ENCODE results near the gene AMIGO1.

Gene AMIGO1

GRCh38 chr1:109501644-109502363, 7.7 kb downstream of the AMIGO1 start:
- DNase-seq = no peak

GRCh38 chr1:109500941-109501381, 8.6 kb downstream of the AMIGO1 start:
- DNase-seq = no peak

DNA sequence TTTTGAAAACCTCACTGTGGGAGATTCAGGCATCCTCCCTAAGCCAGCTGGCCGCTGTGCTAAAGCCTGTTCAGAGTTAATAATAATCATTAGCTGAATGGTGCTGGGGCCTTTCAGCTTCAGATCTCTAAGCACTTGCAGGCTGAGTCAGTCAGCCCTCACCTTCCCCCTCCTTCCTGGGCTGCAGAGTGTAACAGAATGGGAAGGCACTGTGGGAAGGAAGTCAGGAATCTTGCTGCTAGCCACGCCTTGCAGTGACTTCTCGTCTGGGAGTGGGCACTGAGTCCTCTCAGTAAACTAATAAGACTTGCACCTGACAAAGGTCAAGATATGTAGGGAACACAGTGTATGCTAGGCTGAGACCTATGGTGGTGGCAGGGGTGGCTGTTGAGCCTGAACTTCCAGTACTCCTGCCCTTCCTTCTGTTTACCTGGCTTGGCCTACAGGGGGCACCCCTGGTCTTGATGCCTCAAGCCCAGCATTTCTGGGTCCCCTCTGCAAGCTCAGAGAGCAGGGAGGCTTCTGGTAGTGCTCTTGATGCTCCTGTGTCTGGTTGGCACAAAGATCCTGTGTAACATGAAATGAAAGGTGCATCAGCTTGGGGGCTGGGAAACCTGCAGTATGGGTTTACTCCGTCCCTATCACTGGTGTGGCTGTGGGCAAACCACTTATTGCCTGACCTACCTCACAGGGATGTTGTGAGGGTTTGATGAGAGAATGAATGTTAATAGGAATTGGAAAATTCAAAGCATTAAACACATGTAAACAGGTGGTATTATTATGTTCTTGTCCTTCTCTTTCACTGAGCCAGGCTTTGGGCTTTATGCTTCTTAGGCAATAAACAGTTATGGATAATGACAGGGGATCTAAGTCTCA, 9.6 kb downstream of the AMIGO1 start:
- DNase-seq = peak in 3 of 4 experiments; percentile 18 to 50 (median 34)

- DNase-seq = no peak
Measured at GRCh38 chr1:109499081-109499480, 10.4 kb downstream of the AMIGO1 start.

DNA sequence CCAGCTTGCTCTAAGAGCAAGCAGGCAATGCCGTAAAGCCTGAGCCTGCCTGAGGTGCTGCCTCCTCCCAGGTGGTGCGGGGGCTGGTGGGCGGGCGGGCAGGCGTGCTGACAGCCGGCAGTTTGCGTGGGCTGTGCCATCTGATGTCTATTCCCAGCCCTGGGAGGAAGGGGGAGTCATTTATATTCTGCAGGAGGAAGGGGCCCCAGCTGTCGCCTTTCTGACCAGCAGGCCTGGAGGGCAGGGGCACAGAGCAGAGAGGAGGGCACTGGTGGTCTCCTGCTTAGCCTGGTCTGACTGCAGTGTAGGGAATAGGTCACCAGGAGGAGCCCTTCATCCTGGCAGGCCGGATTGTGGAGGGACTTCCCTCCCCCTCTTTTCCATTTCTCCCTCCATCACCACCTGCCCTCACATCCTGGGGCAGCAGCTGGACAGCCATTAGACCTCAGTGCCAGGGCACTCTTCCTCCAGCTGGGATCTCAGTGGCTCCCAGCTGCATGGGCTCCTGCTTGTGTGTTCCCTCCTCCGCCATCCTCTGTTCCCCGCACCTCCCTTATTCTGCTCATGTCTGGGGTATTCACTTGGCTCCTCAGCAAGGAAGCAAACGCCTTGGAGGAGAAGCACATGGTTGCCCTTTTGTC, 11.2 kb downstream of the AMIGO1 start:
- DNase-seq = peak in 1 of 4 experiments; percentile 11

- DNase-seq = no peak
Measured at GRCh38 chr1:109497449-109498160, 11.9 kb downstream of the AMIGO1 start.

DNA sequence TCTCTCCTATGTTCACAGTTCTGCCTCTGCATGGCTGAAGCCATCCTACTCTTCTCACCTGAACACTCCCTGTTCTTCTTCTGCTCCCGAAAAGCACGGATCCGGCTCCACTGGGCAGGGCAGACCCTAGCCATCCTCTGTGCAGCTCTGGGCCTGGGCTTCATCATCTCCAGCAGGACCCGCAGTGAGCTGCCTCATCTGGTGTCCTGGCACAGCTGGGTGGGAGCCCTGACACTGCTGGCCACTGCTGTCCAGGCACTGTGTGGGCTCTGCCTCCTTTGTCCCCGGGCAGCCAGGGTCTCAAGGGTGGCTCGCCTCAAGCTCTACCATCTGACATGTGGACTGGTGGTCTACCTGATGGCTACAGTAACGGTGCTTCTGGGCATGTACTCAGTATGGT, 13.8 kb downstream of the AMIGO1 start:
- DNase-seq = no peak

DNA sequence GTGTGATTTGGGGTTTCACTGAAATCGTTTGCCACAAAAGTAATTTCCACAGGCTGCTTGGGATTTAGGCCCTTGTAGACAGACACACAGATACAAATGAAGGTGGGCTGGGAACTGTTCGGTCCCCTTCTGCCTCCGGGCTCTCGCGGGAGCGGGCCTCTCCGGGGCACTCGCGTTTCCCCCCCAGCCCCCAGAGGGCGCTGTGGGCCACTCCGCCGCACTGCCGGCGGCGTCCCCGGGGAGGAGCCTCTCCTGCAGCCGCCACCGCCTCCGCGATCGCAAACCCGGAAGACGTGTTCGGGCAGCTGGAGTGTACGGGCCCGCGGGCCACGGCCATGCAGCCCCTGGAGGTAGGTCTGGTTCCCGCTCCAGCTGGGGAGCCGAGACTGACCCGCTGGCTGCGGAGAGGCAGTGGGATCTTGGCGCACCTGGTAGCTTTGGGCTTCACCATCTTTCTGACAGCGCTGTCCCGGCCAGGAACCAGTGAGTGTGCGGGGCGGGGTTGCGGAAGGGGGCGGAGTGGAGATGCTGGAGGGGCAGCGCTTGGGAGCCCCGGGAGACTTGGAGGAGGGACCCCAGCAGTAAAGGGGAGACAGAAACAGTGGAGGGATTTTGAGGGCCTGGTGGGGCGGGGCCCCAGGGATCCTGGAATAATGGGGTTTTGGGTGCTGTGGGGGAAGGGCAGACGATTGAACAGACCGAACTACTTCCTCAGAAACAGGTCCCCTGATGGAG, 15.6 kb downstream of the AMIGO1 start, which contains the start of gene CYB561D1:
TSS of gene CYB561D1 (plus strand) at position 290 of the 735 bp plus-strand sequence. CDS start at position 336, 46 bp downstream.
- DNase-seq = peak; percentile 62 to 88 (median 84)

GRCh38 chr1:109493227-109493626, 16.3 kb downstream of the AMIGO1 start:
- no peak for DNase-seq

DNA sequence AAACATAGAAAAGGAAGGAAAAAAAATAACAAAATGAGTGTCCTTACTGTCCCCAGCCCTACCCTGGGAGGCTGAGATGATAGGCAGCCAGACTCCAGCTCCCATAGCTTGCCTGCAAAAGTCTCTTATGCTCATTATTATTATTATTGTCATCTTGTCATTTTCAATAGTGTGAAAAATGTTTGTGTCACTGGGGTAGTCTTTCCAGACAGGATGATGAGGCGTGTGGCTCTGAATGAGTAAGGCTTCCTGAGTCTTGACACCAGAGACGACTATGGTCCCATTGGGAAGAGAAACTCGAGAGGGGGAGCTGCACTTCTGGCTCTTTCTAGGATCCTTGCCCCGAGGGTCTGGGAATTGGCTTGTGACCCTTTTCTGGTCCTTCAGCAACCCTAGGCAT, 16.7 kb downstream of the AMIGO1 start:
- DNase-seq = no peak

DNA sequence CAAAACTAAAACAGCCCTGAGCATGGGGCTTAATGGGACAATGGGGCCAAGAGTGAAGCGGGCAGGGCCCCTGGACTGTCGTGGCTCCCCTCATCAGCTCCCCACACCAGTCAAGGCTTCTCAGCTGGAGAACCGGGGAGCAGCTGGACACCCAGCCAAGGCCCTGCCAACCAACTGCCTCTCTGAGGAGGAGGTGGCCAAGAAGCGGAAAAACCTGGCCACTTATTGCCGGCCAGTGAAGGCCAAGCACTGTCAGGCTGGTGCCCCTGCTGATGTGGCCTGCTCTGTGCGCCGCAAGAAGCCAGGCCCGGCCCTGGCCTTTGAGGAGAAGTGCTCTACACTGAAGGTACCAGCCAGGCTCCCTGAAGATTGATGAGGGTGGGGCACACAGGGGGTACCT, 18.2 kb downstream of the AMIGO1 start:
- DNase-seq = no peak

GRCh38 chr1:109490934-109491302, 18.6 kb downstream of the AMIGO1 start:
- DNase-seq = no peak

- DNase-seq = peak in 3 of 4 experiments; percentile 39 to 66 (median 58)
Measured at GRCh38 chr1:109490029-109490933, 19.2 kb downstream of the AMIGO1 start.

GRCh38 chr1:109488696-109489095, 20.8 kb downstream of the AMIGO1 start:
- DNase-seq = no peak

- DNase-seq = no peak
Measured at GRCh38 chr1:109488201-109488600, 21.3 kb downstream of the AMIGO1 start.

DNA sequence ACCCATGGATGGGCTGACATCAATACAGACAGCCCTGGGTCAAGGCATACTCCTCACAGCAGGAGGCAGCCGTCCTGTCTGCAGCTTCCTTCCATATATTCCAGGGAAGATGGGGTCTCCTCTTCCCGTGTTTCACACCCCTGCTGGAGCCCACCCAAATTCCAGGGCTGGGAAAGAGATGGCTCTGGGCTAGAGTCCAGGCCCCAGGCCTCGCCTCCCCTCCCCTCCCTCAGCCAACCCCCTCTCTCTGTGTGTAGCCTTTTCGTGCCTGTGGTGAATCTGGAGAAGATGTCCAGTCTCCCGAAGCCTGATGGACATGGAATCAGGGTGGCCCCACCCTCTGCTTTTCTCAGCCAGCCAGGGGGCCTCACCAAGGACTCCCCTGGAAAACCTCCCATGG, 22.3 kb downstream of the AMIGO1 start:
- no peak for DNase-seq

DNA sequence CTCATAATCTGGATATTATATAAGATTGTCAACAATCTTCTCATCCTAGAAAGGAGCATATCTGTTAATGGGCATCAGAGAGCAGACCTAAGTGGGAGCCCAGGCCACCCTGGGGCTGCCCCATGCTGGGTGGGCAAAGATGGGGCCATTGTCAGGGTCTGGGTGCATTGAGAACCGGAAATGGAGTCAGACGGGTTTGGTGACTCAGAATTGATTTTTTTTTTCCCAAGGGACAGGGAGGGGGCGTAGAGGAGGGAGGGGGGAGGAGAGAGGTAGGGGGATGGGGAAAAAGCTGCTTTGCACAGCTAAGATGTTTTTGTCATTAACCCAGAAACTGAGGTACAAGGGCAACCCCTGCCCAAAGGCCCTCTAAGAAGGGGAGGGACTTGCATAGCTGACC, 24.5 kb downstream of the AMIGO1 start:
- DNase-seq = no peak

DNA sequence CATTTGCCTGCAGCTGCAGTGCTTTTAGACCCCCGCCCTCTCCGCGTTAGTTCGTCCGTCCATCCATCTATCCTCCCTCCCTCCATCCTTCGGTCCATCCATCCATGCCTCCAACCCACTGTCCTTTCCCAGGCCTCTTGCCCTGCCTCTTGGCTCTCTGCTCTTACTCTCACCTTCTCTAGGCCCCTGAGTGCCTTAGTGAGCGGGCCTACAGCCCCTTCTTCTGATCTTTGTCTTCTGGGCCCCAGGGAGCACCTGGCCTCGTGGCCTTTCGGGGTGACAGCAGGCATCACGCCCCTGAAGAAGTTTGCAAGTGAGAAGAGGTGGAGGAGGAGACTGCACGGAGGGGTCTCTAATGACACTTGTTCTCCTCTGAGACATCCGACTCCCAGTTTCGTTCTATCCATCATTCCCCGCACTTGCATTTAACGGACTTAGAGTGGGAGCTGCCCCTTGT, 25.0 kb downstream of the AMIGO1 start:
- DNase-seq = no peak

GRCh38 chr1:109483672-109484518, 25.6 kb downstream of the AMIGO1 start, which contains the start of gene ATXN7L2:
TSS of gene ATXN7L2 (plus strand) at chr1:109483905. CDS start at chr1:109483954, 49 bp downstream.
- DNase-seq = peak; percentile 71 to 95 (median 85)

Data from activated naive CD4-positive, alpha-beta T cell (primary cell).